Measurements from ENCODE around the gene FAM136A. TPM values are rescaled to one million over a fixed set of nuclear protein-coding genes. Genes with fewer than 3 reads are reported as not detected.
A peak's percentile ranks its signal among the peaks of the same experiment; 100 is the strongest.
"Not testable (repeated sequence)": the region's sequence is repeated elsewhere in the genome, so short reads cannot be mapped to it uniquely, and the experiment has no call there.

The FAM136A gene
- total RNA-seq, 1 donor from 2014 or later, result 21.7 TPM

GRCh38 chr2:70310899-70311298 lies 9.0 kb upstream of the FAM136A start:
- DNase-seq (no peak), ATAC-seq (no peak)
- intact Hi-C loops (cut with DNase I), result no loop called here
- Histone ChIP-seq H3K27ac (no peak overlapping the region), H3K27me3 (peaks cover 9% of the 10 kb centered on the region), H3K36me3 (no peaks in the 10 kb centered on the region), H3K9me3 (no peaks in the 10 kb centered on the region), H3K4me1 (no peaks in the 10 kb centered on the region), H3K4me3 (no peak overlapping the region)
- TF ChIP-seq CTCF (IDR thresholded peaks at IDR 0.05), result no peak

- no peaks in the 10 kb centered on the region for H3K36me3 ChIP-seq
- H3K9me3 ChIP-seq, result no peaks in the 10 kb centered on the region
- intact Hi-C loops (cut with DNase I), result loop anchor here (10.0 kb wide), 1 partner anchor 391 kb away; the partner anchor contains the start of gene MXD1
- H3K4me1 ChIP-seq, result peaks cover 9% of the 10 kb centered on the region
- TF ChIP-seq CTCF (IDR thresholded peaks at IDR 0.05), result no peak
- ATAC-seq (no peak), DNase-seq (no peak)
- no peak overlapping the region for H3K27ac ChIP-seq
- H3K27me3 ChIP-seq, result peaks cover 5% of the 10 kb centered on the region
- no peak overlapping the region for H3K4me3 ChIP-seq
These were observed 3.7 kb upstream of the FAM136A start for GRCh38 chr2:70305531-70305930.

- no peak for TF ChIP-seq CTCF (IDR thresholded peaks at IDR 0.05)
- DNase-seq, result no peak
- peak overlapping the region; percentile 11 for H3K27ac ChIP-seq
These were observed 2.6 kb upstream of the FAM136A start for GRCh38 chr2:70304498-70304897.

GRCh38 chr2:70303186-70303585 lies 1.3 kb upstream of the FAM136A start:
- peaks cover 9% of the 10 kb centered on the region for H3K4me1 ChIP-seq
- intact Hi-C loops (cut with DNase I), result loop anchor here (10.0 kb wide), 1 partner anchor 388 kb away; the partner anchor contains the start of gene MXD1

More at GRCh38 chr2:70304498-70304897, 2.6 kb upstream of the FAM136A start:
- H3K36me3 ChIP-seq, result peaks cover 6% of the 10 kb centered on the region
- ATAC-seq, result no peak
- H3K27me3 ChIP-seq, result no peaks in the 10 kb centered on the region
- H3K4me3 ChIP-seq, result no peak overlapping the region
- H3K9me3 ChIP-seq, result no peaks in the 10 kb centered on the region
- peaks cover 9% of the 10 kb centered on the region for H3K4me1 ChIP-seq
- intact Hi-C loops (cut with DNase I), result loop anchor here (10.0 kb wide), 1 partner anchor 390 kb away; the partner anchor contains the start of gene MXD1

GRCh38 chr2:70302195-70302546 lies 304 bp upstream of the FAM136A start:
- Histone ChIP-seq H3K36me3 (peaks cover 27% of the 10 kb centered on the region), H3K4me3 (peak overlapping the region; percentile 86)
- not testable (repeated sequence) for H3K27me3 ChIP-seq, H3K9me3 ChIP-seq, H3K4me1 ChIP-seq, ATAC-seq, H3K27ac ChIP-seq, DNase-seq
- intact Hi-C loops (cut with DNase I), result loop anchor here (10.0 kb wide), 1 partner anchor 387 kb away; the partner anchor contains the start of gene MXD1

More at GRCh38 chr2:70303186-70303585, 1.3 kb upstream of the FAM136A start:
- H3K4me3 ChIP-seq, result no peak overlapping the region
- no peaks in the 10 kb centered on the region for H3K9me3 ChIP-seq
- no peak for ATAC-seq
- DNase-seq, result no peak
- H3K27me3 ChIP-seq, result no peaks in the 10 kb centered on the region
- no peak for TF ChIP-seq CTCF (IDR thresholded peaks at IDR 0.05)
- peaks cover 17% of the 10 kb centered on the region for H3K36me3 ChIP-seq
- no peak overlapping the region for H3K27ac ChIP-seq

GRCh38 chr2:70300771-70301343 lies 1.0 kb downstream of the FAM136A start:
- peak overlapping the region; percentile 86 for H3K4me3 ChIP-seq
- no peaks in the 10 kb centered on the region for H3K9me3 ChIP-seq
- no peak for TF ChIP-seq CTCF (IDR thresholded peaks at IDR 0.05)
- peak overlapping the region; percentile 83 for H3K27ac ChIP-seq
- H3K27me3 ChIP-seq, result no peaks in the 10 kb centered on the region
- DNase-seq (no peak), ATAC-seq (no peak)
- peaks cover 9% of the 10 kb centered on the region for H3K4me1 ChIP-seq
- peaks cover 37% of the 10 kb centered on the region for H3K36me3 ChIP-seq
- intact Hi-C loops (cut with DNase I), result loop anchor here (10.0 kb wide), 1 partner anchor 386 kb away; the partner anchor contains the start of gene MXD1

GRCh38 chr2:70297828-70298227 lies 4.0 kb downstream of the FAM136A start:
- H3K27me3 ChIP-seq; H3K27ac ChIP-seq; intact Hi-C loops (cut with DNase I); DNase-seq; H3K9me3 ChIP-seq; ATAC-seq; H3K4me3 ChIP-seq: not testable (repeated sequence)
- Histone ChIP-seq H3K4me1 (peaks cover 16% of the 10 kb centered on the region), H3K36me3 (peaks cover 37% of the 10 kb centered on the region)

Measured in upper lobe of right lung (tissue), 1 donor.